H1 (cell line): ENCODE measurements around the gene FGF14. TPM values are rescaled to one million over a fixed set of nuclear protein-coding genes. Genes with fewer than 3 reads are reported as not detected.

Experiments
- CTCF ChIA-PET: fragments of 300-600 bp; sonication (Branson Sonifier 250); formaldehyde crosslinking; loops from one replicate; lab custom pipeline; 2021; ENCODE audit not compliant: partially characterized antibody; lab: Charles Lee
- POLR2A ChIA-PET: fragments of 300-600 bp; sonication (Branson Sonifier 250); formaldehyde crosslinking; loops from one replicate; lab custom pipeline; 2021; ENCODE audit warnings: inconsistent platforms; ENCODE audit not compliant: partially characterized antibody; lab: Charles Lee
- DNase-seq, 2 experiments: peaks; one replicate each; pipeline versions ENCODE4 v3.0.0 to v3.0.0-alpha.2; 2010 to 2022; ENCODE audit warnings: low spot score in 2 of 2, low read depth in 1 of 2, mixed read lengths in 1 of 2
- FAIRE-seq: peaks from 2 replicates; lab custom pipeline; 2011; peaks lifted over from hg19 to GRCh38; lab: Jason Lieb, UNC
- H2AFZ ChIP-seq: 2 replicates; pipeline ENCODE4 v1.8.1; 2012; ENCODE audit warnings: low read length, inconsistent platforms
- H2AK5ac ChIP-seq: 2 replicates; pipeline ENCODE4 v1.6.1; 2013; ENCODE audit warnings: low read depth, low read length
- H2BK120ac ChIP-seq: replicated peaks from 2 replicates; pipeline ENCODE3; 2013; ENCODE audit warnings: low read depth, low read length, inconsistent platforms
- H2BK12ac ChIP-seq: 2 replicates; pipeline ENCODE4 v1.6.1; 2013; ENCODE audit warnings: low read depth, low read length
- H2BK15ac ChIP-seq: 2 replicates; pipeline ENCODE4 v1.6.1; 2013; ENCODE audit warnings: low read length
- H2BK20ac ChIP-seq: 2 replicates; pipeline ENCODE4 v1.6.1; 2013; ENCODE audit warnings: low read length
- H2BK5ac ChIP-seq: 2 replicates; pipeline ENCODE4 v1.6.1; 2013; ENCODE audit warnings: low read depth, low read length
- H3K14ac ChIP-seq: 2 replicates; pipeline ENCODE4 v1.6.1; 2013; ENCODE audit warnings: inconsistent platforms; ENCODE audit not compliant: insufficient read length
- H3K18ac ChIP-seq: 2 replicates; pipeline ENCODE4 v1.6.1; 2013; ENCODE audit warnings: low read length; ENCODE audit errors: extremely low read depth
- H3K23ac ChIP-seq: 2 replicates; pipeline ENCODE4 v1.6.1; 2013; ENCODE audit warnings: inconsistent platforms; ENCODE audit not compliant: insufficient read length
- H3K23me2 ChIP-seq: 2 replicates; pipeline ENCODE4 v1.6.1; 2013; ENCODE audit warnings: low read depth, low read length
- H3K27ac ChIP-seq: 2 replicates; pipeline ENCODE4 v1.6.1; 2011; ENCODE audit warnings: low read depth, low read length, inconsistent platforms
- H3K27me3 ChIP-seq, 4 experiments: replicated peaks in 1 of 4; 1 replicate in 1 of 4; 2 replicates in 3 of 4; pipeline versions ENCODE4 v1.6.1 to v1.8.1; 2011 to 2013; ENCODE audit warnings: low read length in 3 of 4, mild to moderate bottlenecking in 3 of 4, inconsistent platforms in 2 of 4, mixed read lengths in 2 of 4, moderate library complexity in 1 of 4; ENCODE audit not compliant: control insufficient read depth in 3 of 4, insufficient read depth in 3 of 4; ENCODE audit errors: extremely low read depth in 1 of 4
- H3K36me3 ChIP-seq, 4 experiments: 2 replicates each; pipeline versions ENCODE4 v1.6.1 to v1.8.1; 2011 to 2013; ENCODE audit warnings: mild to moderate bottlenecking in 4 of 4, low read length in 3 of 4, moderate library complexity in 2 of 4, control low read depth in 1 of 4, inconsistent platforms in 1 of 4; ENCODE audit not compliant: insufficient read depth in 4 of 4, control insufficient read depth in 2 of 4
- H3K4ac ChIP-seq: replicated peaks from 2 replicates; pipeline ENCODE3; 2013; ENCODE audit warnings: low read length, low read depth, mixed read lengths, inconsistent platforms; ENCODE audit not compliant: insufficient read length
- H3K4me1 ChIP-seq, 4 experiments: replicated peaks in 1 of 4; 1 replicate in 1 of 4; 2 replicates in 3 of 4; pipeline versions ENCODE4 v1.6.1 to v1.8.1; 2011 to 2013; ENCODE audit warnings: low read length in 3 of 4, inconsistent platforms in 2 of 4, mixed read lengths in 1 of 4; ENCODE audit not compliant: insufficient read depth in 4 of 4, control insufficient read depth in 3 of 4
- H3K4me2 ChIP-seq, 2 experiments: 2 replicates each; pipeline versions ENCODE4 v1.6.1 to v1.8.1; 2011 to 2013; ENCODE audit warnings: low read depth in 2 of 2, low read length in 2 of 2, control low read depth in 1 of 2, inconsistent platforms in 1 of 2, mild to moderate bottlenecking in 1 of 2; ENCODE audit not compliant: insufficient read depth in 1 of 2
- H3K4me3 ChIP-seq, 4 experiments: fragments of 200-600, 300-600 bp in 1 of 4; sonication (generic), shearing (Covaris generic), sonication (Bioruptor Twin) in 1 of 4; 2 replicates each; pipeline versions ENCODE4 v1.5.1 to v1.8.1; 2011 to 2016; ENCODE audit warnings: low read length in 4 of 4, low read depth in 3 of 4, control low read depth in 2 of 4, inconsistent platforms in 2 of 4, mild to moderate bottlenecking in 2 of 4, mixed read lengths in 1 of 4, moderate library complexity in 1 of 4; ENCODE audit not compliant: insufficient read depth in 2 of 4; ENCODE audit errors: extremely low read depth in 1 of 4
- H3K56ac ChIP-seq: replicated peaks from 2 replicates; pipeline ENCODE3; 2013; ENCODE audit warnings: low read depth, mild to moderate bottlenecking, mixed read lengths, low read length, inconsistent platforms; ENCODE audit not compliant: insufficient read length
- H3K79me1 ChIP-seq: 2 replicates; pipeline ENCODE4 v1.6.1; 2013; ENCODE audit warnings: low read depth, low read length, control low read depth
- H3K79me2 ChIP-seq, 2 experiments: 2 replicates each; pipeline versions ENCODE4 v1.6.1 to v1.8.1; 2012 to 2013; ENCODE audit warnings: low read length in 2 of 2, mild to moderate bottlenecking in 2 of 2, inconsistent platforms in 1 of 2; ENCODE audit not compliant: insufficient read depth in 2 of 2, control insufficient read depth in 1 of 2
- H3K9ac ChIP-seq, 4 experiments: replicated peaks in 1 of 4; 1 replicate in 1 of 4; 2 replicates in 3 of 4; pipeline versions ENCODE4 v1.6.1 to v1.8.1; 2011 to 2013; ENCODE audit warnings: low read depth in 3 of 4, low read length in 3 of 4, control low read depth in 2 of 4, mild to moderate bottlenecking in 2 of 4, moderate library complexity in 2 of 4, inconsistent platforms in 1 of 4; ENCODE audit errors: extremely low read depth in 1 of 4
- H3K9me3 ChIP-seq, 2 experiments: 2 replicates each; pipeline versions ENCODE4 v1.6.1 to v1.8.1; 2012 to 2013; ENCODE audit warnings: mild to moderate bottlenecking in 2 of 2, moderate library complexity in 2 of 2, control low read depth in 1 of 2, inconsistent platforms in 1 of 2, low read depth in 1 of 2, low read length in 1 of 2, mixed read lengths in 1 of 2; ENCODE audit not compliant: insufficient read depth in 2 of 2
- H4K20me1 ChIP-seq, 2 experiments: replicated peaks in 1 of 2; 2 replicates each; pipeline versions ENCODE3 to v1.8.1; 2011 to 2013; ENCODE audit warnings: inconsistent platforms in 2 of 2, low read length in 2 of 2, mild to moderate bottlenecking in 1 of 2; ENCODE audit not compliant: insufficient read depth in 2 of 2, control insufficient read depth in 1 of 2
- H4K5ac ChIP-seq: 2 replicates; pipeline ENCODE4 v1.6.1; 2013; ENCODE audit warnings: low read length, low read depth, mixed read lengths, inconsistent platforms; ENCODE audit not compliant: insufficient read length
- H4K8ac ChIP-seq: 2 replicates; pipeline ENCODE4 v1.8.0; 2013; ENCODE audit warnings: mild to moderate bottlenecking, moderate library complexity, low read length, inconsistent platforms; ENCODE audit not compliant: insufficient read depth; ENCODE audit errors: extremely low read depth
- H4K91ac ChIP-seq: replicated peaks from 2 replicates; pipeline ENCODE3; 2013; ENCODE audit warnings: low read length, mixed read lengths, inconsistent platforms; ENCODE audit not compliant: insufficient read length
- CTCF ChIP-seq, 3 experiments: IDR thresholded peaks; 1 replicate in 2 of 3; 2 replicates in 1 of 3; pipeline versions ENCODE4 v1.5.1 to v1.6.1; 2011; ENCODE audit warnings: low read length in 3 of 3, mild to moderate bottlenecking in 3 of 3, inconsistent platforms in 2 of 3, low read depth in 1 of 3, moderate library complexity in 1 of 3; ENCODE audit not compliant: insufficient read depth in 1 of 3; ENCODE audit errors: control extremely low read depth in 1 of 3
- EGR1 ChIP-seq: IDR thresholded peaks from 2 replicates; pipeline ENCODE4 v1.6.1; 2011; ENCODE audit warnings: low read depth, low read length, borderline replicate concordance
- EZH2 ChIP-seq: fragments of 200-600 bp; sonication (generic); IDR thresholded peaks from 2 replicates; pipeline ENCODE4 v1.7.1; 2012; ENCODE audit warnings: low read depth, mild to moderate bottlenecking, moderate library complexity, low read length, inconsistent platforms; ENCODE audit not compliant: severe bottlenecking
- FOSL1 ChIP-seq: IDR thresholded peaks from 2 replicates; pipeline ENCODE4 v1.6.1; 2011; ENCODE audit warnings: mild to moderate bottlenecking, low read depth, low read length, moderate library complexity; ENCODE audit not compliant: insufficient read depth
- GTF2F1 ChIP-seq: IDR thresholded peaks from 2 replicates; pipeline ENCODE4 v1.6.1; 2012; ENCODE audit warnings: low read depth, low read length, improper control_type of control experiment, borderline replicate concordance
- HDAC6 ChIP-seq: IDR thresholded peaks from one replicate; pipeline ENCODE4 v1.7.1; 2012; ENCODE audit warnings: low read depth, mild to moderate bottlenecking, inconsistent platforms, low read length, moderate library complexity
- JUN ChIP-seq: IDR thresholded peaks from 2 replicates; pipeline ENCODE4 v1.6.1; 2011; ENCODE audit warnings: low read depth, mild to moderate bottlenecking, improper control_type of control experiment, low read length
- NRF1 ChIP-seq: IDR thresholded peaks from 2 replicates; pipeline ENCODE4 v1.6.1; 2011; ENCODE audit warnings: mild to moderate bottlenecking, low read depth, low read length, improper control_type of control experiment
- POLR2A ChIP-seq, 2 experiments: IDR thresholded peaks; 1 replicate in 1 of 2; 2 replicates in 1 of 2; pipeline ENCODE4 v1.6.1; 2011; ENCODE audit warnings: low read depth in 2 of 2, low read length in 2 of 2, mild to moderate bottlenecking in 2 of 2; ENCODE audit errors: control extremely low read depth in 1 of 2
- POLR2AphosphoS5 ChIP-seq: IDR thresholded peaks from 2 replicates; pipeline ENCODE4 v1.6.1; 2011; ENCODE audit warnings: low read depth, low read length
- SIRT6 ChIP-seq: IDR thresholded peaks from one replicate; pipeline ENCODE4 v1.7.1; 2012; ENCODE audit warnings: low read length, inconsistent platforms
- TAF7 ChIP-seq: optimal IDR thresholded peaks from 2 replicates; pipeline ENCODE3; 2011; ENCODE audit warnings: low read depth, mild to moderate bottlenecking, inconsistent platforms, low read length, moderate library complexity, borderline replicate concordance
- TBP ChIP-seq: IDR thresholded peaks from 2 replicates; pipeline ENCODE4 v1.6.1; 2011; ENCODE audit warnings: low read depth, low read length, improper control_type of control experiment
- WGBS, 2 experiments: shearing (Covaris generic) in 1 of 2; methylation state at CpG; one replicate each; pipeline versions ENCODE4 v1.1.6 to v1.1.7; 2013 to 2015; ENCODE audit warnings: low lambda C conversion rate in 2 of 2, mixed read lengths in 2 of 2, inconsistent platforms in 1 of 2, low coverage in 1 of 2, missing lambda C conversion rate in 1 of 2; ENCODE audit not compliant: insufficient replicate concordance in 2 of 2, insufficient coverage in 1 of 2, insufficient read length in 1 of 2; ENCODE audit errors: extremely low coverage in 1 of 2, missing lambda C conversion rate in 1 of 2; 5-methylcytosine and 5-hydroxymethylcytosine counted together
- polyA plus RNA-seq, 7 experiments: library from polyadenylated mRNA; depleted of rRNA in 3 of 7; stranded (reverse) in 5 of 7; unstranded in 2 of 7; fragments of >200 nt in 5 of 7; fragments of 200-250 nt in 2 of 7; gene quantifications; 1 replicate in 5 of 7; 2 replicates in 1 of 7; 4 replicates in 1 of 7; pipeline versions ENCODE4 v1.2.1 to v1.2.3, GENCODE V29; 2011 to 2013; ENCODE audit warnings: missing spikeins in 2 of 7, mixed read lengths in 2 of 7
- total RNA-seq: library from RNA; stranded (reverse); fragmentation: NEBNext Ultra II Directional; extraction: Animal tissue kit (Norgen Biotek cat#: 25700); gene quantifications from 2 replicates; pipeline ENCODE4 v1.2.1, GENCODE V29; 2021

The FGF14 gene
- total and polyA plus RNA-seq, 2 of the 8 experiments (the other 6 are each of a cell fraction or from before 2014, with no cell fraction given) = 0.05 to 0.58 TPM

GRCh38 chr13:102028206-102028605 is 373.6 kb downstream of the FGF14 start:
- H2AFZ ChIP-seq = no peak overlapping the region
- H4K5ac ChIP-seq = no peak overlapping the region
- no peak overlapping the region for H3K23ac ChIP-seq
- H4K8ac ChIP-seq = no peak overlapping the region
- no peak overlapping the region for H3K14ac ChIP-seq
- no peak overlapping the region for H2BK12ac ChIP-seq
- H3K4me1 ChIP-seq = no peaks in the 10 kb centered on the region
- H3K9ac ChIP-seq = no peak overlapping the region
- no peak overlapping the region for H2BK15ac ChIP-seq
- no peak overlapping the region for H2BK120ac ChIP-seq
- H3K79me2 ChIP-seq = no peaks in the 10 kb centered on the region
- H3K4me2 ChIP-seq = no peak overlapping the region
- H3K27ac ChIP-seq = no peak overlapping the region
- no peak for DNase-seq
- no peak overlapping the region for H3K18ac ChIP-seq
- no peak for FAIRE-seq
- no peak overlapping the region for H3K4ac ChIP-seq
- H2BK5ac ChIP-seq = no peak overlapping the region
- H2AK5ac ChIP-seq = no peak overlapping the region
- H3K36me3 ChIP-seq = no peaks in the 10 kb centered on the region
- no peak overlapping the region for H4K91ac ChIP-seq
- WGBS, 2 experiments = 77% methylated on average over 4 of the region's 4 CpGs; no CpG with 5 or more reads in 1 of the 2 experiments
- ChIA-PET CTCF (interaction anchor here (1.0 to 1.5 kb wide), 2 partner anchors 63 to 85 kb away, joined by 3 read pairs; no protein-coding TSS in a partner anchor), POLR2A (no interaction called here)
- H3K9me3 ChIP-seq = no peaks in the 10 kb centered on the region
- no peaks in the 10 kb centered on the region for H4K20me1 ChIP-seq
- no peaks in the 10 kb centered on the region for H3K79me1 ChIP-seq
- no peaks in the 10 kb centered on the region for H3K23me2 ChIP-seq
- no peak overlapping the region for H2BK20ac ChIP-seq
- no peak overlapping the region for H3K56ac ChIP-seq
- H3K27me3 ChIP-seq = no peaks in the 10 kb centered on the region
- no peak overlapping the region for H3K4me3 ChIP-seq
- no peak for TF ChIP-seq FOSL1
- no peak for TF ChIP-seq NRF1
- TF ChIP-seq EZH2 = no peak
- no peak for TF ChIP-seq POLR2AphosphoS5
- no peak for TF ChIP-seq CTCF (IDR thresholded peaks at IDR 0.05; ENCODE audit: control extremely low read depth in 1 of 3, insufficient read depth in 1 of 3, low read depth in 1 of 3, low read length in 3 of 3)
- TF ChIP-seq TAF7 = no peak
- no peak for TF ChIP-seq GTF2F1
- no peak for TF ChIP-seq JUN
- no peak for TF ChIP-seq HDAC6
- no peak for TF ChIP-seq POLR2A (IDR thresholded peaks at IDR 0.05; ENCODE audit: control extremely low read depth in 1 of 2, low read depth in 2 of 2, low read length in 2 of 2)
- TF ChIP-seq SIRT6 = no peak
- TF ChIP-seq TBP = no peak
- no peak for TF ChIP-seq EGR1
